ENCODE measurements around the gene GPANK1.

GPANK1 gene

DNA sequence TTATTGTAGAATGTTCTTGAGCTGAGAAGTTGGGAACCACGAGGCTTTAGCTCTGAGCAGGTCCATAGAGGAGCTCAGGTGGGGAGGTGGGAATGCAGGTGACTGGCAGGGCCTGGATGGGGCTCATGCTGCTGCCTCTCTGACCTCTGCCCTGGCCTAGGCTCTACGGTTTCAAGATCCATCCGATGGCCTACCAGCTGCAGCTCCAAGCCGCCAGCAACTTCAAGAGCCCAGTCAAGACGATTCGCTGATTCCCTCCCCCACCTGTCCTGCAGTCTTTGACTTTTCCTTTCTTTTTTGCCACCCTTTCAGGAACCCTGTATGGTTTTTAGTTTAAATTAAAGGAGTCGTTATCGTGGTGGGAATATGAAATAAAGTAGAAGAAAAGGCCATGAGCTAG lies 4.9 kb upstream of the GPANK1 start, which contains the start of gene LY6G5B:
TSS of gene LY6G5B (plus strand) at position 301 of the 400 bp plus-strand sequence. CDS start 975 bp downstream, outside the sequence.
- POLR2A ChIA-PET, result interaction anchor here (0.9 to 1.1 kb wide), 2 partner anchors 9 to 445 kb away, joined by 3 to 9 read pairs; partner anchors contain the start of gene C6orf47
- H3K36me3 ChIP-seq (ENCODE audit: control insufficient read depth in 2 of 2, insufficient read depth in 1 of 2, low read length in 2 of 2), result peaks cover 48 to 71% of the 10 kb centered on the region in 2 experiments

DNA sequence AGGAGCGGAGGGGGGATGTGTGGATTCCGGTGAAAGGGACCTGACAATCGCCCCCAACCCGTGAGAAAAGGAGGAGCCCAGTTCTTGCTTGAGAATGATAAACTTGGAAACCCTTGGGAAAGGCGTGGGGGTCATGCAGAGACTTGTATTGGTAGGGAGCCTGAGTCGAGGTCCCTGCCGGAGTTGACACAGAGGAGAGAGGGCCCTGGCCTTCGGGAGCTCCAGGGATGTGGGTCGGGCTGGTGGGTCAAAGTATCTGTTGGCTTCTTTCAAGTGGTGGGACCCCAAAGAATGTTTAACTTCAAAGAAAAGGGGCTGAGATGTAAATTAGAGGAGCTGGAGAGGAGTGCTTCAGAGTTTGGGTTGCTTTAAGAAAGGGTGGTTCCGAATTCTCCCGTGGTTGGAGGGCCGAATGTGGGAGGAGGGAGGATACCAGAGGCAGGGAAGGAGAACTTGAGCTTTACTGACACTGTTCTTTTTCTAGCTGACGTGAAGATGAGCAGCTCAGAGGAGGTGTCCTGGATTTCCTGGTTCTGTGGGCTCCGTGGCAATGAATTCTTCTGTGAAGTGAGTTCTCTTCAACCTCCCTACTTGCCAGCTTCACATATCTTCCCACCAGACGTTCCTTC lies 1.7 kb upstream of the GPANK1 start:
- POLR2A ChIA-PET, result interaction anchor here (0.6 to 7.4 kb wide), 6 partner anchors 9 to 168 kb away, joined by 3 to 180 read pairs (median 5); partner anchors contain the start of genes ABHD16A, APOM, BAG6 and HSPA1B
- CTCF ChIA-PET, result interaction anchor here (0.6 to 1.3 kb wide), 6 partner anchors 12 to 82 kb away, joined by 3 to 5 read pairs (median 4); partner anchors contain the start of gene LY6G5C
- Histone ChIP-seq H3K4me1 (ENCODE audit: control insufficient read depth, insufficient read depth, low read length) (0 out of 2 replicates have a peak, but pooled peaks cover 4% of the 10 kb centered on the region), H3K9me3 (ENCODE audit: control insufficient read depth, insufficient read depth, low read depth, low read length) (no peaks in the 10 kb centered on the region), H3K4me3 (ENCODE audit: low read depth, low read length) (peak overlapping the region; percentile 92), H3K36me3 (ENCODE audit: control insufficient read depth in 2 of 2, insufficient read depth in 1 of 2, low read length in 2 of 2) (peaks cover 35 to 71% of the 10 kb centered on the region in 2 experiments), H3K27ac (ENCODE audit: extremely low read depth, low read depth, low read length) (peak overlapping the region; percentile 73)
- TF ChIP-seq EGR2 (tag by site-specific recombination; IDR thresholded peaks at IDR 0.05; ENCODE audit: low read depth) (0 out of 2 replicates have a peak, but pooled peaks have one; percentile 4), GLIS2 (tag by site-specific recombination; IDR thresholded peaks at IDR 0.05) (0 out of 2 replicates have a peak, but pooled peaks have one; percentile 10), ZNF37A (tag by site-specific recombination; IDR thresholded peaks at IDR 0.05) (no peak)
- TF ChIP-seq, protein P1, sequence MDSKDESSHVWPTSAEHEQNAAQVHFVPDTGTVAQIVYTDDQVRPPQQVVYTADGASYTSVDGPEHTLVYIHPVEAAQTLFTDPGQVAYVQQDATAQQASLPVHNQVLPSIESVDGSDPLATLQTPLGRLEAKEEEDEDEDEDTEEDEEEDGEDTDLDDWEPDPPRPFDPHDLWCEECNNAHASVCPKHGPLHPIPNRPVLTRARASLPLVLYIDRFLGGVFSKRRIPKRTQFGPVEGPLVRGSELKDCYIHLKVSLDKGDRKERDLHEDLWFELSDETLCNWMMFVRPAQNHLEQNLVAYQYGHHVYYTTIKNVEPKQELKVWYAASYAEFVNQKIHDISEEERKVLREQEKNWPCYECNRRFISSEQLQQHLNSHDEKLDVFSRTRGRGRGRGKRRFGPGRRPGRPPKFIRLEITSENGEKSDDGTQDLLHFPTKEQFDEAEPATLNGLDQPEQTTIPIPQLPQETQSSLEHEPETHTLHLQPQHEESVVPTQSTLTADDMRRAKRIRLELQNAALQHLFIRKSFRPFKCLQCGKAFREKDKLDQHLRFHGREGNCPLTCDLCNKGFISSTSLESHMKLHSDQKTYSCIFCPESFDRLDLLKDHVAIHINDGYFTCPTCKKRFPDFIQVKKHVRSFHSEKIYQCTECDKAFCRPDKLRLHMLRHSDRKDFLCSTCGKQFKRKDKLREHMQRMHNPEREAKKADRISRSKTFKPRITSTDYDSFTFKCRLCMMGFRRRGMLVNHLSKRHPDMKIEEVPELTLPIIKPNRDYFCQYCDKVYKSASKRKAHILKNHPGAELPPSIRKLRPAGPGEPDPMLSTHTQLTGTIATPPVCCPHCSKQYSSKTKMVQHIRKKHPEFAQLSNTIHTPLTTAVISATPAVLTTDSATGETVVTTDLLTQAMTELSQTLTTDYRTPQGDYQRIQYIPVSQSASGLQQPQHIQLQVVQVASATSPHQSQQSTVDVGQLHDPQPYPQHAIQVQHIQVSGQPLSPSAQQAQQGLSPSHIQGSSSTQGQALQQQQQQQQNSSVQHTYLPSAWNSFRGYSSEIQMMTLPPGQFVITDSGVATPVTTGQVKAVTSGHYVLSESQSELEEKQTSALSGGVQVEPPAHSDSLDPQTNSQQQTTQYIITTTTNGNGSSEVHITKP (tag by site-specific recombination; IDR thresholded peaks at IDR 0.05), result peak; percentile 86
- TF ChIP-seq, protein P2, sequence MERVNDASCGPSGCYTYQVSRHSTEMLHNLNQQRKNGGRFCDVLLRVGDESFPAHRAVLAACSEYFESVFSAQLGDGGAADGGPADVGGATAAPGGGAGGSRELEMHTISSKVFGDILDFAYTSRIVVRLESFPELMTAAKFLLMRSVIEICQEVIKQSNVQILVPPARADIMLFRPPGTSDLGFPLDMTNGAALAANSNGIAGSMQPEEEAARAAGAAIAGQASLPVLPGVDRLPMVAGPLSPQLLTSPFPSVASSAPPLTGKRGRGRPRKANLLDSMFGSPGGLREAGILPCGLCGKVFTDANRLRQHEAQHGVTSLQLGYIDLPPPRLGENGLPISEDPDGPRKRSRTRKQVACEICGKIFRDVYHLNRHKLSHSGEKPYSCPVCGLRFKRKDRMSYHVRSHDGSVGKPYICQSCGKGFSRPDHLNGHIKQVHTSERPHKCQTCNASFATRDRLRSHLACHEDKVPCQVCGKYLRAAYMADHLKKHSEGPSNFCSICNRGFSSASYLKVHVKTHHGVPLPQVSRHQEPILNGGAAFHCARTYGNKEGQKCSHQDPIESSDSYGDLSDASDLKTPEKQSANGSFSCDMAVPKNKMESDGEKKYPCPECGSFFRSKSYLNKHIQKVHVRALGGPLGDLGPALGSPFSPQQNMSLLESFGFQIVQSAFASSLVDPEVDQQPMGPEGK (tag by site-specific recombination; IDR thresholded peaks at IDR 0.05), result no peak

More for the DNA sequence above, 4.9 kb upstream of the GPANK1 start, which contains the start of gene LY6G5B:
- CTCF ChIA-PET, result interaction anchor here (1.1 kb wide), 1 partner anchor 21 kb away, joined by 3 read pairs; no protein-coding TSS in a partner anchor
- H3K9me3 ChIP-seq (ENCODE audit: control insufficient read depth, insufficient read depth, low read depth, low read length), result no peaks in the 10 kb centered on the region
- no peak within 1 kb of the TSS for H3K4me3 ChIP-seq (ENCODE audit: low read depth, low read length)
- no peak within 1 kb of the TSS for H3K27ac ChIP-seq (ENCODE audit: extremely low read depth, low read depth, low read length)
- TF ChIP-seq ZNF558 (tag by site-specific recombination; IDR thresholded peaks at IDR 0.05), result no peak
- no peak for TF ChIP-seq SCRT1 (tag by site-specific recombination; IDR thresholded peaks at IDR 0.05; ENCODE audit: borderline replicate concordance)
- no peak for TF ChIP-seq ZNF792 (tag by site-specific recombination; IDR thresholded peaks at IDR 0.05)
- no peak for TF ChIP-seq ZNF23 (tag by site-specific recombination; IDR thresholded peaks at IDR 0.05; ENCODE audit: borderline replicate concordance)
- TF ChIP-seq, protein P1 (tag by site-specific recombination; IDR thresholded peaks at IDR 0.05), result no peak
- no peak for TF ChIP-seq ZNF426 (tag by site-specific recombination; IDR thresholded peaks at IDR 0.05)
- no peak for TF ChIP-seq ZNF571 (tag by site-specific recombination; IDR thresholded peaks at IDR 0.05)
- no peak for TF ChIP-seq WT1 (tag by site-specific recombination; IDR thresholded peaks at IDR 0.05)
- no peak for TF ChIP-seq ZNF354C (tag by site-specific recombination; IDR thresholded peaks at IDR 0.05; ENCODE audit: borderline replicate concordance, low read depth)
- TF ChIP-seq ZFHX2 (tag by site-specific recombination; conservative IDR thresholded peaks at IDR 0.05), result no peak
- TF ChIP-seq ZFP3 (tag by site-specific recombination; IDR thresholded peaks at IDR 0.05; ENCODE audit: low read depth), result no peak
- no peak for TF ChIP-seq TCF7L2 (IDR thresholded peaks at IDR 0.05; ENCODE audit: borderline replicate concordance, low read depth, low read length)
- no peak for TF ChIP-seq RBAK (tag by site-specific recombination; IDR thresholded peaks at IDR 0.05)
- TF ChIP-seq ZNF664 (tag by site-specific recombination; IDR thresholded peaks at IDR 0.05), result no peak
- no peak for TF ChIP-seq ZNF211 (tag by site-specific recombination; IDR thresholded peaks at IDR 0.05; ENCODE audit: low read depth)
- TF ChIP-seq ZNF785 (tag by site-specific recombination; IDR thresholded peaks at IDR 0.05), result no peak
- TF ChIP-seq, protein P3, sequence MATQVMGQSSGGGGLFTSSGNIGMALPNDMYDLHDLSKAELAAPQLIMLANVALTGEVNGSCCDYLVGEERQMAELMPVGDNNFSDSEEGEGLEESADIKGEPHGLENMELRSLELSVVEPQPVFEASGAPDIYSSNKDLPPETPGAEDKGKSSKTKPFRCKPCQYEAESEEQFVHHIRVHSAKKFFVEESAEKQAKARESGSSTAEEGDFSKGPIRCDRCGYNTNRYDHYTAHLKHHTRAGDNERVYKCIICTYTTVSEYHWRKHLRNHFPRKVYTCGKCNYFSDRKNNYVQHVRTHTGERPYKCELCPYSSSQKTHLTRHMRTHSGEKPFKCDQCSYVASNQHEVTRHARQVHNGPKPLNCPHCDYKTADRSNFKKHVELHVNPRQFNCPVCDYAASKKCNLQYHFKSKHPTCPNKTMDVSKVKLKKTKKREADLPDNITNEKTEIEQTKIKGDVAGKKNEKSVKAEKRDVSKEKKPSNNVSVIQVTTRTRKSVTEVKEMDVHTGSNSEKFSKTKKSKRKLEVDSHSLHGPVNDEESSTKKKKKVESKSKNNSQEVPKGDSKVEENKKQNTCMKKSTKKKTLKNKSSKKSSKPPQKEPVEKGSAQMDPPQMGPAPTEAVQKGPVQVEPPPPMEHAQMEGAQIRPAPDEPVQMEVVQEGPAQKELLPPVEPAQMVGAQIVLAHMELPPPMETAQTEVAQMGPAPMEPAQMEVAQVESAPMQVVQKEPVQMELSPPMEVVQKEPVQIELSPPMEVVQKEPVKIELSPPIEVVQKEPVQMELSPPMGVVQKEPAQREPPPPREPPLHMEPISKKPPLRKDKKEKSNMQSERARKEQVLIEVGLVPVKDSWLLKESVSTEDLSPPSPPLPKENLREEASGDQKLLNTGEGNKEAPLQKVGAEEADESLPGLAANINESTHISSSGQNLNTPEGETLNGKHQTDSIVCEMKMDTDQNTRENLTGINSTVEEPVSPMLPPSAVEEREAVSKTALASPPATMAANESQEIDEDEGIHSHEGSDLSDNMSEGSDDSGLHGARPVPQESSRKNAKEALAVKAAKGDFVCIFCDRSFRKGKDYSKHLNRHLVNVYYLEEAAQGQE (tag by site-specific recombination; IDR thresholded peaks at IDR 0.05), result no peak
- TF ChIP-seq, protein P4, sequence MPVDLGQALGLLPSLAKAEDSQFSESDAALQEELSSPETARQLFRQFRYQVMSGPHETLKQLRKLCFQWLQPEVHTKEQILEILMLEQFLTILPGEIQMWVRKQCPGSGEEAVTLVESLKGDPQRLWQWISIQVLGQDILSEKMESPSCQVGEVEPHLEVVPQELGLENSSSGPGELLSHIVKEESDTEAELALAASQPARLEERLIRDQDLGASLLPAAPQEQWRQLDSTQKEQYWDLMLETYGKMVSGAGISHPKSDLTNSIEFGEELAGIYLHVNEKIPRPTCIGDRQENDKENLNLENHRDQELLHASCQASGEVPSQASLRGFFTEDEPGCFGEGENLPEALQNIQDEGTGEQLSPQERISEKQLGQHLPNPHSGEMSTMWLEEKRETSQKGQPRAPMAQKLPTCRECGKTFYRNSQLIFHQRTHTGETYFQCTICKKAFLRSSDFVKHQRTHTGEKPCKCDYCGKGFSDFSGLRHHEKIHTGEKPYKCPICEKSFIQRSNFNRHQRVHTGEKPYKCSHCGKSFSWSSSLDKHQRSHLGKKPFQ (tag by site-specific recombination; IDR thresholded peaks at IDR 0.05), result no peak
- H3K4me1 ChIP-seq (ENCODE audit: control insufficient read depth, insufficient read depth, low read length), result no peaks in the 10 kb centered on the region

Measured in HEK293 (cell line).